WTC11 (cell line): Measurements from ENCODE around the gene PRKAR1B. TPM values are rescaled to one million over a fixed set of nuclear protein-coding genes. Genes with fewer than 3 reads are reported as not detected.

Experiments used
- ATAC-seq: fragments of 200-7000 bp; cut with Tn5 transposase; 2 replicates; pipeline ENCODE4 v1.10.0; 2021; ENCODE audit warnings: mild to moderate bottlenecking, moderate library complexity
- CTCF ChIA-PET: fragments of 300-600 bp; sonication (Branson Sonifier 250); formaldehyde crosslinking; loops from one replicate; lab custom pipeline; 2021; ENCODE audit warnings: antibody characterized with exemption; lab: Charles Lee
- POLR2A ChIA-PET: fragments of 350-600 bp; sonication (Branson Sonifier 250); formaldehyde crosslinking; loops from one replicate; lab custom pipeline; 2021; ENCODE audit warnings: antibody characterized with exemption; lab: Charles Lee
- DNase-seq: peaks from one replicate; pipeline ENCODE4 v3.0.0; 2021; ENCODE audit warnings: low spot score
- H3K27ac Mint-ChIP-seq: 2 replicates; pipeline ENCODE4 v1.8.0; 2021; ENCODE audit warnings: mixed read lengths
- H3K27me3 Mint-ChIP-seq: 2 replicates; pipeline ENCODE4 v1.8.0; 2021; ENCODE audit warnings: low read depth, mild to moderate bottlenecking, moderate library complexity, mixed read lengths
- H3K36me3 Mint-ChIP-seq: 2 replicates; pipeline ENCODE4 v1.8.0; 2021; ENCODE audit warnings: mixed read lengths
- H3K4me1 Mint-ChIP-seq: 2 replicates; pipeline ENCODE4 v1.8.0; 2022; ENCODE audit warnings: mixed read lengths
- H3K4me3 Mint-ChIP-seq: 2 replicates; pipeline ENCODE4 v1.8.0; 2021; ENCODE audit warnings: mild to moderate bottlenecking, moderate library complexity, mixed read lengths
- H3K9me3 Mint-ChIP-seq: 2 replicates; pipeline ENCODE4 v1.8.0; 2021; ENCODE audit warnings: mixed read lengths
- E2F1 ChIP-seq: sonication (generic); formaldehyde crosslinking; IDR thresholded peaks from 2 replicates; pipeline ENCODE4 v1.8.0; 2022; ENCODE audit warnings: mild to moderate bottlenecking, missing genetic modification reagents
- ESRRA ChIP-seq: sonication (generic); formaldehyde crosslinking; IDR thresholded peaks from 2 replicates; pipeline ENCODE4 v1.8.1; 2022; ENCODE audit warnings: mild to moderate bottlenecking, missing genetic modification reagents, borderline replicate concordance
- FOXK1 ChIP-seq: sonication (generic); formaldehyde crosslinking; IDR thresholded peaks from 2 replicates; pipeline ENCODE4 v1.8.0; 2022; ENCODE audit warnings: mild to moderate bottlenecking, moderate library complexity, missing genetic modification reagents
- FOXP1 ChIP-seq: sonication (generic); formaldehyde crosslinking; IDR thresholded peaks from 2 replicates; pipeline ENCODE4 v1.8.0; 2022; ENCODE audit warnings: missing genetic modification reagents, mild to moderate bottlenecking, moderate library complexity, borderline replicate concordance
- GRHL2 ChIP-seq: fragments of 250-450 bp; sonication (Bioruptor Pico); IDR thresholded peaks from 2 replicates; pipeline ENCODE4 v1.8.0; 2022; ENCODE audit warnings: mild to moderate bottlenecking, moderate library complexity; ENCODE audit not compliant: insufficient replicate concordance, severe bottlenecking
- IRF1 ChIP-seq: sonication (generic); formaldehyde crosslinking; IDR thresholded peaks from 2 replicates; pipeline ENCODE4 v1.8.0; 2023; ENCODE audit warnings: missing genetic modification reagents
- MYBL2 ChIP-seq: sonication (generic); formaldehyde crosslinking; IDR thresholded peaks from 2 replicates; pipeline ENCODE4 v1.8.1; 2023; ENCODE audit warnings: mild to moderate bottlenecking, moderate library complexity, missing genetic modification reagents
- NFYB ChIP-seq: sonication (generic); formaldehyde crosslinking; conservative IDR thresholded peaks from 2 replicates; pipeline ENCODE4 v1.8.0; 2022; ENCODE audit warnings: low read depth, missing genetic modification reagents
- PRDM15 ChIP-seq: sonication (generic); formaldehyde crosslinking; IDR thresholded peaks from 2 replicates; pipeline ENCODE4 v1.8.0; 2022; ENCODE audit warnings: missing genetic modification reagents
- RORB ChIP-seq: fragments of 250-450 bp; sonication (Bioruptor Pico); IDR thresholded peaks from 2 replicates; pipeline ENCODE4 v1.9.0; 2021; ENCODE audit warnings: mild to moderate bottlenecking
- SOX15 ChIP-seq: fragments of 250-450 bp; sonication (Bioruptor Pico); IDR thresholded peaks from 2 replicates; pipeline ENCODE4 v1.9.0; 2021; ENCODE audit warnings: mild to moderate bottlenecking
- TEAD4 ChIP-seq: sonication (generic); formaldehyde crosslinking; IDR thresholded peaks from 2 replicates; pipeline ENCODE4 v1.8.0; 2022; ENCODE audit warnings: mild to moderate bottlenecking, missing genetic modification reagents
- USF1 ChIP-seq: sonication (generic); formaldehyde crosslinking; IDR thresholded peaks from 2 replicates; pipeline ENCODE4 v1.8.0; 2022; ENCODE audit warnings: mild to moderate bottlenecking, missing genetic modification reagents
- ZNF219 ChIP-seq: sonication (generic); formaldehyde crosslinking; IDR thresholded peaks from 2 replicates; pipeline ENCODE4 v1.8.0; 2023; ENCODE audit warnings: missing genetic modification reagents, mild to moderate bottlenecking, borderline replicate concordance
- ZNF416 ChIP-seq: fragments of 250-450 bp; sonication (Bioruptor Pico); IDR thresholded peaks from 2 replicates; pipeline ENCODE4 v1.9.0; 2021; ENCODE audit warnings: mild to moderate bottlenecking, inconsistent platforms
- ZNF423 ChIP-seq: fragments of 250-450 bp; sonication (Bioruptor Pico); IDR thresholded peaks from 2 replicates; pipeline ENCODE4 v2.1.2; 2022; ENCODE audit warnings: mild to moderate bottlenecking, moderate library complexity
- ZNF532 ChIP-seq: fragments of 250-450 bp; sonication (Bioruptor Pico); IDR thresholded peaks from 2 replicates; pipeline ENCODE4 v1.9.0; 2021; ENCODE audit warnings: mild to moderate bottlenecking, borderline replicate concordance
- total RNA-seq: library from RNA; stranded (reverse); gene quantifications from 3 replicates; pipeline ENCODE4 v1.2.3, GENCODE V29; 2021
- TF ChIP-seq, protein P1 (sequence below): sonication (generic); formaldehyde crosslinking; IDR thresholded peaks from 2 replicates; pipeline ENCODE4 v1.8.1; 2022; ENCODE audit warnings: low read depth, missing genetic modification reagents, borderline replicate concordance

Gene PRKAR1B
- total RNA-seq, 1 experiment from 2014 or later: 43.6 TPM

- DNase-seq: no peak
- TF ChIP-seq SOX15 (CRISPR knock-in tag): no peak
- no peak for TF ChIP-seq E2F1 (CRISPR knock-in tag)
- no peak for TF ChIP-seq FOXK1
- no peak for TF ChIP-seq RORB (CRISPR knock-in tag)
- TF ChIP-seq FOXP1 (CRISPR knock-in tag): no peak
- no peak for TF ChIP-seq PRDM15 (CRISPR knock-in tag)
- TF ChIP-seq ZNF532 (CRISPR knock-in tag): no peak
- TF ChIP-seq, protein P1, sequence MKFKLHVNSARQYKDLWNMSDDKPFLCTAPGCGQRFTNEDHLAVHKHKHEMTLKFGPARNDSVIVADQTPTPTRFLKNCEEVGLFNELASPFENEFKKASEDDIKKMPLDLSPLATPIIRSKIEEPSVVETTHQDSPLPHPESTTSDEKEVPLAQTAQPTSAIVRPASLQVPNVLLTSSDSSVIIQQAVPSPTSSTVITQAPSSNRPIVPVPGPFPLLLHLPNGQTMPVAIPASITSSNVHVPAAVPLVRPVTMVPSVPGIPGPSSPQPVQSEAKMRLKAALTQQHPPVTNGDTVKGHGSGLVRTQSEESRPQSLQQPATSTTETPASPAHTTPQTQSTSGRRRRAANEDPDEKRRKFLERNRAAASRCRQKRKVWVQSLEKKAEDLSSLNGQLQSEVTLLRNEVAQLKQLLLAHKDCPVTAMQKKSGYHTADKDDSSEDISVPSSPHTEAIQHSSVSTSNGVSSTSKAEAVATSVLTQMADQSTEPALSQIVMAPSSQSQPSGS (CRISPR knock-in tag): no peak
- Mint-ChIP-seq H3K27me3 (no peaks in the 10 kb centered on the region), H3K36me3 (peaks cover 12% of the 10 kb centered on the region), H3K9me3 (peaks cover 9% of the 10 kb centered on the region), H3K27ac (peak overlapping the region; percentile 54; the same call in 1 of the 2 replicates), H3K4me1 (peaks cover 4% of the 10 kb centered on the region; the same call in 1 of the 2 replicates), H3K4me3 (no peak overlapping the region)
- POLR2A ChIA-PET: no interaction called here
- no peak for ATAC-seq
- CTCF ChIA-PET: interaction anchor here (1.4 kb wide), 1 partner anchor 33 kb away, joined by 6 read pairs; no protein-coding TSS in a partner anchor
Observed at GRCh38 chr7:698515-699475, 28.3 kb downstream of the PRKAR1B start.

- peaks cover 3% of the 10 kb centered on the region; the same call in 1 of the 2 replicates for H3K9me3 Mint-ChIP-seq
- ATAC-seq (no peak), DNase-seq (no peak)
- ChIA-PET CTCF (no interaction called here), POLR2A (no interaction called here)
- H3K4me1 Mint-ChIP-seq: peaks cover 4% of the 10 kb centered on the region; the same call in 1 of the 2 replicates
- no peak overlapping the region for H3K27ac Mint-ChIP-seq
- no peaks in the 10 kb centered on the region for H3K27me3 Mint-ChIP-seq
- peaks cover 15% of the 10 kb centered on the region for H3K36me3 Mint-ChIP-seq
- H3K4me3 Mint-ChIP-seq: no peak overlapping the region
- TF ChIP-seq ZNF423 (CRISPR knock-in tag) (no peak), ZNF219 (CRISPR knock-in tag) (no peak), TEAD4 (CRISPR knock-in tag) (no peak), USF1 (CRISPR knock-in tag) (no peak), NFYB (CRISPR knock-in tag) (no peak), ESRRA (CRISPR knock-in tag) (no peak), GRHL2 (no peak), IRF1 (no peak), ZNF416 (no peak), MYBL2 (no peak)
- TF ChIP-seq, protein P1 (CRISPR knock-in tag): no peak
Observed at GRCh38 chr7:696812-697551, 30.1 kb downstream of the PRKAR1B start.
